HEK293 (cell line): ENCODE measurements around the gene FLT3LG.
A peak's percentile ranks its signal among the peaks of the same experiment; 100 is the strongest.

ENCODE experiments used
- CTCF ChIA-PET: fragments of 350-600 bp; formaldehyde crosslinking; extraction: SDS; loops from one replicate; lab custom pipeline; 2021; ENCODE audit warnings: antibody characterized with exemption; lab: Yijun Ruan, JAX
- POLR2A ChIA-PET: fragments of 300-600 bp; formaldehyde crosslinking; extraction: SDS; loops from one replicate; lab custom pipeline; 2020; ENCODE audit warnings: antibody characterized with exemption, inconsistent platforms; lab: Yijun Ruan, JAX
- H3K27ac ChIP-seq: fragments of 200-500 bp; sonication (Bioruptor generic); 2 replicates; pipeline ENCODE4 v1.5.1; 2014; ENCODE audit warnings: low read depth, low read length, control low read depth, inconsistent platforms; ENCODE audit errors: extremely low read depth
- H3K36me3 ChIP-seq, 2 experiments: fragments of 200-500 bp in 1 of 2; sonication (Bioruptor generic) in 1 of 2; 1 replicate in 1 of 2; 2 replicates in 1 of 2; pipeline ENCODE4 v1.5.1; 2014 to 2017; ENCODE audit warnings: inconsistent platforms in 2 of 2, low read length in 2 of 2; ENCODE audit not compliant: control insufficient read depth in 2 of 2, insufficient read depth in 1 of 2
- H3K4me1 ChIP-seq: fragments of 200-500 bp; sonication (Bioruptor generic); 2 replicates; pipeline ENCODE4 v1.5.1; 2014; ENCODE audit warnings: mild to moderate bottlenecking, low read length, inconsistent platforms; ENCODE audit not compliant: control insufficient read depth, insufficient read depth
- H3K4me3 ChIP-seq: 2 replicates; pipeline ENCODE4 v1.5.1; 2011; ENCODE audit warnings: low read depth, mild to moderate bottlenecking, control low read depth, low read length, moderate library complexity
- H3K9me3 ChIP-seq: fragments of 200-500 bp; sonication (Bioruptor generic); 2 replicates; pipeline ENCODE4 v1.5.1; 2014; ENCODE audit warnings: low read depth, low read length, inconsistent platforms; ENCODE audit not compliant: control insufficient read depth, insufficient read depth
- BCL11A ChIP-seq: fragments of 450-650 bp; formaldehyde crosslinking; IDR thresholded peaks from 2 replicates; pipeline ENCODE4 v1.5.1; 2016; ENCODE audit warnings: low read depth, missing biosample characterization, missing genetic modification characterization
- GLI2 ChIP-seq: fragments of 450-650 bp; formaldehyde crosslinking; IDR thresholded peaks from 2 replicates; pipeline ENCODE4; 2017; ENCODE audit warnings: missing biosample characterization, missing genetic modification characterization, low read depth, borderline replicate concordance
- GLIS1 ChIP-seq: fragments of 450-650 bp; formaldehyde crosslinking; IDR thresholded peaks from 2 replicates; pipeline ENCODE4 v1.5.1; 2016; ENCODE audit warnings: missing biosample characterization, missing genetic modification characterization
- MYNN ChIP-seq: fragments of 450-650 bp; formaldehyde crosslinking; IDR thresholded peaks from 2 replicates; pipeline ENCODE4 v1.5.1; 2016; ENCODE audit warnings: missing biosample characterization, missing genetic modification characterization, borderline replicate concordance
- MZF1 ChIP-seq: fragments of 450-650 bp; formaldehyde crosslinking; IDR thresholded peaks from 2 replicates; pipeline ENCODE4 v1.5.1; 2017; ENCODE audit warnings: missing biosample characterization, missing genetic modification characterization, borderline replicate concordance
- PRDM1 ChIP-seq: fragments of 450-650 bp; formaldehyde crosslinking; IDR thresholded peaks from 2 replicates; pipeline ENCODE4; 2016; ENCODE audit warnings: missing biosample characterization, missing genetic modification characterization
- SALL2 ChIP-seq: fragments of 450-650 bp; formaldehyde crosslinking; IDR thresholded peaks from 2 replicates; pipeline ENCODE4 v1.5.0; 2017; ENCODE audit warnings: missing biosample characterization, mild to moderate bottlenecking, missing genetic modification characterization, borderline replicate concordance
- SP2 ChIP-seq: fragments of 450-650 bp; formaldehyde crosslinking; IDR thresholded peaks from 2 replicates; pipeline ENCODE4 v1.5.1; 2016; ENCODE audit warnings: missing biosample characterization, missing genetic modification characterization
- ZEB2 ChIP-seq: fragments of 450-650 bp; formaldehyde crosslinking; IDR thresholded peaks from 2 replicates; pipeline ENCODE4 v1.5.1; 2016; ENCODE audit warnings: missing biosample characterization, missing genetic modification characterization
- ZFP37 ChIP-seq: fragments of 450-650 bp; formaldehyde crosslinking; IDR thresholded peaks from 2 replicates; pipeline ENCODE4 v1.5.1; 2016; ENCODE audit warnings: missing biosample characterization, missing genetic modification characterization
- ZNF24 ChIP-seq: fragments of 450-650 bp; formaldehyde crosslinking; IDR thresholded peaks from 2 replicates; pipeline ENCODE4 v1.5.1; 2016; ENCODE audit warnings: missing biosample characterization, missing genetic modification characterization
- ZNF274 ChIP-seq, 2 experiments: fragments of 200-500 bp in 1 of 2; fragments of 450-650 bp in 1 of 2; sonication (Bioruptor generic) in 1 of 2; formaldehyde crosslinking in 1 of 2; IDR thresholded peaks; 2 replicates each; pipeline versions ENCODE4 v1.5.1 to v1.6.1; 2014 to 2016; ENCODE audit warnings: borderline replicate concordance in 1 of 2, inconsistent platforms in 1 of 2, low read length in 1 of 2, missing biosample characterization in 1 of 2, missing genetic modification characterization in 1 of 2
- ZNF510 ChIP-seq: fragments of 450-650 bp; formaldehyde crosslinking; IDR thresholded peaks from 2 replicates; pipeline ENCODE4 v1.5.1; 2018; ENCODE audit warnings: mild to moderate bottlenecking, missing genetic modification characterization, missing biosample characterization; ENCODE audit not compliant: insufficient replicate concordance
- ZNF548 ChIP-seq: fragments of 450-650 bp; formaldehyde crosslinking; IDR thresholded peaks from 2 replicates; pipeline ENCODE4 v1.5.1; 2016; ENCODE audit warnings: missing biosample characterization, missing genetic modification characterization
- ZNF555 ChIP-seq: fragments of 450-650 bp; formaldehyde crosslinking; conservative IDR thresholded peaks from 2 replicates; pipeline ENCODE4 v1.5.1; 2017; ENCODE audit warnings: missing biosample characterization, mild to moderate bottlenecking, missing genetic modification characterization, inconsistent platforms
- ZNF561 ChIP-seq: fragments of 450-650 bp; IDR thresholded peaks from 2 replicates; pipeline ENCODE4 v1.5.1; 2018; ENCODE audit warnings: missing biosample characterization, missing genetic modification characterization, borderline replicate concordance
- ZNF600 ChIP-seq: fragments of 450-650 bp; formaldehyde crosslinking; IDR thresholded peaks from 2 replicates; pipeline ENCODE4 v1.5.1; 2016; ENCODE audit warnings: missing biosample characterization, missing genetic modification characterization
- ZNF701 ChIP-seq: fragments of 450-650 bp; formaldehyde crosslinking; IDR thresholded peaks from 2 replicates; pipeline ENCODE4 v1.5.1; 2016; ENCODE audit warnings: missing biosample characterization, missing genetic modification characterization
- ZNF791 ChIP-seq: fragments of 450-650 bp; formaldehyde crosslinking; IDR thresholded peaks from 2 replicates; pipeline ENCODE4 v1.5.1; 2016; ENCODE audit warnings: missing biosample characterization, missing genetic modification characterization
- ZNF792 ChIP-seq: fragments of 450-650 bp; formaldehyde crosslinking; IDR thresholded peaks from 2 replicates; pipeline ENCODE4 v1.5.1; 2016; ENCODE audit warnings: missing biosample characterization, missing genetic modification characterization
- ZNF830 ChIP-seq: fragments of 450-650 bp; IDR thresholded peaks from 2 replicates; pipeline ENCODE4 v1.5.0; 2018; ENCODE audit warnings: missing biosample characterization, missing genetic modification characterization, low read depth, mild to moderate bottlenecking, moderate library complexity
- ZXDB ChIP-seq: fragments of 450-650 bp; formaldehyde crosslinking; IDR thresholded peaks from 2 replicates; pipeline ENCODE4 v1.5.1; 2016; ENCODE audit warnings: missing biosample characterization, missing genetic modification characterization
- TF ChIP-seq, protein P1 (sequence below): fragments of 450-650 bp; formaldehyde crosslinking; IDR thresholded peaks from 2 replicates; pipeline ENCODE4 v1.5.1; 2016; ENCODE audit warnings: missing biosample characterization, missing genetic modification characterization
- TF ChIP-seq, protein P2 (sequence below): fragments of 450-650 bp; formaldehyde crosslinking; IDR thresholded peaks from 2 replicates; pipeline ENCODE4 v1.5.1; 2016; ENCODE audit warnings: missing biosample characterization, missing genetic modification characterization
- TF ChIP-seq, protein P3 (sequence below): fragments of 450-650 bp; formaldehyde crosslinking; IDR thresholded peaks from 2 replicates; pipeline ENCODE4 v1.5.1; 2016; ENCODE audit warnings: missing biosample characterization, missing genetic modification characterization
- TF ChIP-seq, protein P4 (sequence below): fragments of 450-650 bp; formaldehyde crosslinking; optimal IDR thresholded peaks from 2 replicates; pipeline ENCODE3; 2016; ENCODE audit warnings: missing biosample characterization, mild to moderate bottlenecking, missing genetic modification characterization

Gene FLT3LG

DNA sequence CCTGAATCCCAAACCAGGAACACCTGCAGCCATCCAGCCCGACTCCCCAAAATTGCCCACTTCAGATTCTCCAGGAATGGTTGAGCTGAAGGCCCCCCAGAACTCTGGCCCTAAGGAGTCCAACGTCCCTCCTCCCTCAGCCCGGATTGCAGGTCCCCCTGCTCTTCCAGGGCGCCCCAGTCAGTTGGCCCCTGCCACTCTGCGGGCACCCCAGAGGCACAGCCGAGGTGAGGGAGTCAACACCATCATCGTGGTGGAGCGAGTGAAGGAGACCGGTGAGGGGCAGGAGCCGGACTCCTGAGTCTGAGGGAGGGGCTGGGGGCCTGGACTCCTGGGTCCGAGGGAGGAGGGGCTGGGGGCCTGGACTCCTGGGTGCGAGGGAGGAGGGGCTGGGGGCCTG, 46.7 kb upstream of the FLT3LG start:
- CTCF ChIA-PET, result interaction anchor here (0.6 to 3.8 kb wide), 5 partner anchors 36 to 201 kb away, joined by 3 to 33 read pairs (median 3); no protein-coding TSS in a partner anchor
- Histone ChIP-seq H3K9me3 (no peaks in the 10 kb centered on the region), H3K27ac (no peak overlapping the region), H3K4me1 (peaks cover 3% of the 10 kb centered on the region), H3K36me3 (no peaks in the 10 kb centered on the region), H3K4me3 (no peak overlapping the region)
- POLR2A ChIA-PET, result interaction anchor here (0.8 to 1.9 kb wide), 2 partner anchors 9 to 24 kb away, joined by 3 to 5 read pairs; partner anchors contain the start of gene PIH1D1
- TF ChIP-seq ZNF548 (tag by site-specific recombination), result no peak

DNA sequence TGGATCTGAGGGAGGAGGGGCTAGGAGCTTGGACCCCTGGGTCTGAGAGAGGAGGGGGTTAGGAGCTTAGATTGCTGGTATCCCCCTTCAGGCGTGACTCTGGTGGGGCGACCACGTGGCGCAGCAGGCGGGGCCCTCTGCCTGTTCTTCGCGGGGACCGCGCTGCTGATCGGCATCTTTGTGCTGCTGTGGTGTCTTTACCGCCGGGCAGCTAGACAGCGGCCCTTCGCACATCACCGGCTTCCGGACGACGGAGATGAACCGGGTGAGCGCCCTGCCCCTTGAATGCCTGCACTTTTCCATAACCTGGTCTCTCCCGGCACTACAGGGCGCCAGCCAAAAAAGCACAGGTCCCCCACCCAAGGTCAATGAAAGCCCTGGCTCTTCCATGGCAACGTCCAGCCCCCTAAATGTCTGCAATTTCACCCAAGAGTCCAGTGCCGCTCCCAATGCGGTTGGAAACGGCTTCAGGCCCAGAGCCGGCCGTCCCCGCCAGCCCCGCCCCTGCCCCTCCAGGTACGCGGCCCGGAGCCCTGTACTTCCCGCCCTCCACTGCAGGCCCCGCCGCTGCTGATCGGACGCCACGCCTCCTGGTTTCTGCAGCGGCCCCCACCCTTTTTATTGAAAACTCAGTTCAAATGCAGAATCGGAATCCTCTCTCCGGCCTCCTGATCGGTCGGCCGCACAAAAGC, 46.0 kb upstream of the FLT3LG start:
- no peaks in the 10 kb centered on the region for H3K36me3 ChIP-seq
- H3K4me1 ChIP-seq, result no peaks in the 10 kb centered on the region
- H3K9me3 ChIP-seq, result no peaks in the 10 kb centered on the region
- peak overlapping the region; percentile 11; the same call in 1 of the 2 replicates for H3K4me3 ChIP-seq
- POLR2A ChIA-PET, result interaction anchor here (0.8 to 1.9 kb wide), 2 partner anchors 9 to 24 kb away, joined by 3 to 5 read pairs; partner anchors contain the start of gene PIH1D1
- CTCF ChIA-PET, result interaction anchor here (0.6 to 1.4 kb wide), 3 partner anchors 13 to 201 kb away, joined by 3 to 4 read pairs (median 4); no protein-coding TSS in a partner anchor
- no peak overlapping the region for H3K27ac ChIP-seq
- TF ChIP-seq ZFP37 (tag by site-specific recombination) (peak; percentile 52; the same call in 1 of the 2 replicates), GLI2 (no peak), ZNF701 (no peak), ZNF24 (tag by site-specific recombination) (no peak), SALL2 (tag by site-specific recombination) (no peak), GLIS1 (tag by site-specific recombination) (peak; percentile 46), PRDM1 (tag by site-specific recombination) (no peak), ZNF791 (tag by site-specific recombination) (no peak), ZXDB (tag by site-specific recombination) (0 out of 2 replicates have a peak, but pooled peaks have one; percentile 62), ZEB2 (tag by site-specific recombination) (0 out of 2 replicates have a peak, but pooled peaks have one; percentile 20), MZF1 (tag by site-specific recombination) (no peak), ZNF561 (tag by site-specific recombination) (peak; percentile 30; the same call in 1 of the 2 replicates), MYNN (tag by site-specific recombination) (no peak), ZNF555 (no peak), ZNF274 (IDR thresholded peaks at IDR 0.05; ENCODE audit: low read length) (no peak), ZNF274 (tag by site-specific recombination; IDR thresholded peaks at IDR 0.05; ENCODE audit: borderline replicate concordance) (no peak), ZNF600 (tag by site-specific recombination) (peak; percentile 76), BCL11A (tag by site-specific recombination) (no peak), SP2 (tag by site-specific recombination) (peak; percentile 45), ZNF510 (tag by site-specific recombination) (no peak), ZNF792 (tag by site-specific recombination) (no peak), ZNF830 (tag by site-specific recombination) (no peak)
- TF ChIP-seq, protein P1, sequence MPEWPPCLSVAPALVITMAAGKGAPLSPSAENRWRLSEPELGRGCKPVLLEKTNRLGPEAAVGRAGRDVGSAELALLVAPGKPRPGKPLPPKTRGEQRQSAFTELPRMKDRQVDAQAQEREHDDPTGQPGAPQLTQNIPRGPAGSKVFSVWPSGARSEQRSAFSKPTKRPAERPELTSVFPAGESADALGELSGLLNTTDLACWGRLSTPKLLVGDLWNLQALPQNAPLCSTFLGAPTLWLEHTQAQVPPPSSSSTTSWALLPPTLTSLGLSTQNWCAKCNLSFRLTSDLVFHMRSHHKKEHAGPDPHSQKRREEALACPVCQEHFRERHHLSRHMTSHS, result no peak
- TF ChIP-seq, protein P2, sequence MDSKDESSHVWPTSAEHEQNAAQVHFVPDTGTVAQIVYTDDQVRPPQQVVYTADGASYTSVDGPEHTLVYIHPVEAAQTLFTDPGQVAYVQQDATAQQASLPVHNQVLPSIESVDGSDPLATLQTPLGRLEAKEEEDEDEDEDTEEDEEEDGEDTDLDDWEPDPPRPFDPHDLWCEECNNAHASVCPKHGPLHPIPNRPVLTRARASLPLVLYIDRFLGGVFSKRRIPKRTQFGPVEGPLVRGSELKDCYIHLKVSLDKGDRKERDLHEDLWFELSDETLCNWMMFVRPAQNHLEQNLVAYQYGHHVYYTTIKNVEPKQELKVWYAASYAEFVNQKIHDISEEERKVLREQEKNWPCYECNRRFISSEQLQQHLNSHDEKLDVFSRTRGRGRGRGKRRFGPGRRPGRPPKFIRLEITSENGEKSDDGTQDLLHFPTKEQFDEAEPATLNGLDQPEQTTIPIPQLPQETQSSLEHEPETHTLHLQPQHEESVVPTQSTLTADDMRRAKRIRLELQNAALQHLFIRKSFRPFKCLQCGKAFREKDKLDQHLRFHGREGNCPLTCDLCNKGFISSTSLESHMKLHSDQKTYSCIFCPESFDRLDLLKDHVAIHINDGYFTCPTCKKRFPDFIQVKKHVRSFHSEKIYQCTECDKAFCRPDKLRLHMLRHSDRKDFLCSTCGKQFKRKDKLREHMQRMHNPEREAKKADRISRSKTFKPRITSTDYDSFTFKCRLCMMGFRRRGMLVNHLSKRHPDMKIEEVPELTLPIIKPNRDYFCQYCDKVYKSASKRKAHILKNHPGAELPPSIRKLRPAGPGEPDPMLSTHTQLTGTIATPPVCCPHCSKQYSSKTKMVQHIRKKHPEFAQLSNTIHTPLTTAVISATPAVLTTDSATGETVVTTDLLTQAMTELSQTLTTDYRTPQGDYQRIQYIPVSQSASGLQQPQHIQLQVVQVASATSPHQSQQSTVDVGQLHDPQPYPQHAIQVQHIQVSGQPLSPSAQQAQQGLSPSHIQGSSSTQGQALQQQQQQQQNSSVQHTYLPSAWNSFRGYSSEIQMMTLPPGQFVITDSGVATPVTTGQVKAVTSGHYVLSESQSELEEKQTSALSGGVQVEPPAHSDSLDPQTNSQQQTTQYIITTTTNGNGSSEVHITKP (tag by site-specific recombination), result peak; percentile 23; the same call in 1 of the 2 replicates
- TF ChIP-seq, protein P3, sequence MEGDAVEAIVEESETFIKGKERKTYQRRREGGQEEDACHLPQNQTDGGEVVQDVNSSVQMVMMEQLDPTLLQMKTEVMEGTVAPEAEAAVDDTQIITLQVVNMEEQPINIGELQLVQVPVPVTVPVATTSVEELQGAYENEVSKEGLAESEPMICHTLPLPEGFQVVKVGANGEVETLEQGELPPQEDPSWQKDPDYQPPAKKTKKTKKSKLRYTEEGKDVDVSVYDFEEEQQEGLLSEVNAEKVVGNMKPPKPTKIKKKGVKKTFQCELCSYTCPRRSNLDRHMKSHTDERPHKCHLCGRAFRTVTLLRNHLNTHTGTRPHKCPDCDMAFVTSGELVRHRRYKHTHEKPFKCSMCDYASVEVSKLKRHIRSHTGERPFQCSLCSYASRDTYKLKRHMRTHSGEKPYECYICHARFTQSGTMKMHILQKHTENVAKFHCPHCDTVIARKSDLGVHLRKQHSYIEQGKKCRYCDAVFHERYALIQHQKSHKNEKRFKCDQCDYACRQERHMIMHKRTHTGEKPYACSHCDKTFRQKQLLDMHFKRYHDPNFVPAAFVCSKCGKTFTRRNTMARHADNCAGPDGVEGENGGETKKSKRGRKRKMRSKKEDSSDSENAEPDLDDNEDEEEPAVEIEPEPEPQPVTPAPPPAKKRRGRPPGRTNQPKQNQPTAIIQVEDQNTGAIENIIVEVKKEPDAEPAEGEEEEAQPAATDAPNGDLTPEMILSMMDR (tag by site-specific recombination), result no peak
- TF ChIP-seq, protein P4, sequence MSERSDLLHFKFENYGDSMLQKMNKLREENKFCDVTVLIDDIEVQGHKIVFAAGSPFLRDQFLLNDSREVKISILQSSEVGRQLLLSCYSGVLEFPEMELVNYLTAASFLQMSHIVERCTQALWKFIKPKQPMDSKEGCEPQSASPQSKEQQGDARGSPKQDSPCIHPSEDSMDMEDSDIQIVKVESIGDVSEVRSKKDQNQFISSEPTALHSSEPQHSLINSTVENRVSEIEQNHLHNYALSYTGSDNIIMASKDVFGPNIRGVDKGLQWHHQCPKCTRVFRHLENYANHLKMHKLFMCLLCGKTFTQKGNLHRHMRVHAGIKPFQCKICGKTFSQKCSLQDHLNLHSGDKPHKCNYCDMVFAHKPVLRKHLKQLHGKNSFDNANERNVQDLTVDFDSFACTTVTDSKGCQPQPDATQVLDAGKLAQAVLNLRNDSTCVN (tag by site-specific recombination), result peak; percentile 38
